Activated naive CD4-positive, alpha-beta T cell treated with Interleukin-2 at 50 U/mL for 16 hours (primary cell): ENCODE measurements around the gene HNRNPC.
"Not testable (repeated sequence)": the region's sequence is repeated elsewhere in the genome, so short reads cannot be mapped to it uniquely, and the experiment has no call there.

ENCODE experiments used
- DNase-seq: peaks from one replicate; pipeline ENCODE4 v3.0.0-alpha.2; 2020

HNRNPC gene

GRCh38 chr14:21241218-21241819 is 27.9 kb downstream of the HNRNPC start:
- DNase-seq, result no peak

GRCh38 chr14:21240417-21240816 is 28.8 kb downstream of the HNRNPC start:
- no peak for DNase-seq

- DNase-seq, result no peak
Measured at GRCh38 chr14:21238823-21239518, 30.3 kb downstream of the HNRNPC start.

- no peak for DNase-seq
Measured at GRCh38 chr14:21236948-21237797, 32.1 kb downstream of the HNRNPC start.

- no peak for DNase-seq
Measured at GRCh38 chr14:21234112-21234511, 35.1 kb downstream of the HNRNPC start.

- no peak for DNase-seq
Measured at GRCh38 chr14:21233457-21234076, 35.7 kb downstream of the HNRNPC start.

GRCh38 chr14:21231020-21231652 is 38.1 kb downstream of the HNRNPC start:
- peak; percentile 38 for DNase-seq

- DNase-seq, result no peak
Measured at GRCh38 chr14:21229821-21230220, 39.4 kb downstream of the HNRNPC start.

- no peak for DNase-seq
Measured at GRCh38 chr14:21227981-21228380, 41.3 kb downstream of the HNRNPC start.

- DNase-seq, result no peak
Measured at GRCh38 chr14:21227150-21227549, 42.1 kb downstream of the HNRNPC start.

- DNase-seq, result no peak
Measured at GRCh38 chr14:21226467-21226866, 42.8 kb downstream of the HNRNPC start.

GRCh38 chr14:21225164-21225563 is 44.1 kb downstream of the HNRNPC start:
- DNase-seq, result not testable (repeated sequence)

GRCh38 chr14:21220874-21221477 is 48.3 kb downstream of the HNRNPC start:
- DNase-seq, result no peak

GRCh38 chr14:21219561-21220111 is 49.6 kb downstream of the HNRNPC start:
- DNase-seq, result no peak

GRCh38 chr14:21219120-21219519 is 50.1 kb downstream of the HNRNPC start:
- DNase-seq, result no peak

GRCh38 chr14:21215879-21216251 is 53.4 kb downstream of the HNRNPC start:
- no peak for DNase-seq

GRCh38 chr14:21215130-21215878 is 53.9 kb downstream of the HNRNPC start:
- DNase-seq, result no peak

GRCh38 chr14:21213652-21214051 is 55.6 kb downstream of the HNRNPC start:
- DNase-seq, result no peak

- not testable (repeated sequence) for DNase-seq
Measured at GRCh38 chr14:21212824-21213223, 56.4 kb downstream of the HNRNPC start.

GRCh38 chr14:21211509-21211908 is 57.7 kb downstream of the HNRNPC start:
- DNase-seq, result no peak

GRCh38 chr14:21210023-21210422 is 59.2 kb downstream of the HNRNPC start:
- no peak for DNase-seq
